Purkinje cell (primary cell): ENCODE results near the gene OR6V1. TPM values are rescaled to one million over a fixed set of nuclear protein-coding genes. Genes with fewer than 3 reads are reported as not detected.

ENCODE experiments used
- polyA plus RNA-seq: library from polyadenylated mRNA; unstranded; fragments of >200 nt; fragmentation: Nextera tagmentation; gene quantifications from 2 replicates; pipeline ENCODE4 v1.2.1, GENCODE V29; 2014

The OR6V1 gene
- polyA plus RNA-seq, result 1.2 TPM in 1 of 2 replicates, not detected in the other

GRCh38 chr7:143052041-143052440 lies at the start of gene OR6V1:
OR6V1 (plus strand) TSS chr7:143052341; CDS start chr7:143052341, 0 bp downstream.

GRCh38 chr7:143027032-143027431 lies 25.1 kb upstream of the OR6V1 start, which contains the start of gene OR9A2:
OR9A2 (minus strand) TSS chr7:143027132; CDS start chr7:143027132, 0 bp downstream.

Other genes starting within 250 kb of the OR6V1 start
- 1.4 and 58.4 TPM in 2 replicates for gene EPHB6, start 197.3 kb upstream of the OR6V1 start, polyA plus RNA-seq
- gene TRPV6, start 166.6 kb upstream of the OR6V1 start, polyA plus RNA-seq, result 2.3 TPM in 1 of 2 replicates, not detected in the other
- gene TRPV5, start 118.6 kb upstream of the OR6V1 start, polyA plus RNA-seq, result not detected in 2 replicates
- gene LLCFC1, start 112.9 kb upstream of the OR6V1 start, polyA plus RNA-seq, result not detected in 2 replicates
- not detected in 2 replicates for gene KEL, start 90.0 kb upstream of the OR6V1 start, polyA plus RNA-seq
- gene OR9A2, start 25.2 kb upstream of the OR6V1 start, polyA plus RNA-seq, result not detected in 2 replicates
- not detected in 2 replicates for gene PIP, start 79.7 kb downstream of the OR6V1 start, polyA plus RNA-seq
- not detected in 2 replicates for gene TAS2R39, start 131.1 kb downstream of the OR6V1 start, polyA plus RNA-seq
- not detected in 2 replicates for gene TAS2R40, start 169.7 kb downstream of the OR6V1 start, polyA plus RNA-seq
- 54.2 and 54.6 TPM in 2 replicates for gene GSTK1, start 211.1 kb downstream of the OR6V1 start, polyA plus RNA-seq
- 2.9 TPM in 1 of 2 replicates, not detected in the other for gene TMEM139, start 232.6 kb downstream of the OR6V1 start, polyA plus RNA-seq
- 1.3 and 3.5 TPM in 2 replicates for gene CASP2, start 236.0 kb downstream of the OR6V1 start, polyA plus RNA-seq